GM18873 (cell line): ENCODE measurements around the gene SLC37A1.
"Not testable (repeated sequence)": the region's sequence is repeated elsewhere in the genome, so short reads cannot be mapped to it uniquely, and the experiment has no call there.

ENCODE experiments used
- ATAC-seq: cut with Tn5 transposase; IDR thresholded peaks from one replicate; pipeline ENCODE4 v1.9.1; 2021; ENCODE audit warnings: mild to moderate bottlenecking, moderate library complexity, moderate number of reproducible peaks; ENCODE audit not compliant: unreplicated experiment, low FRiP score

Gene SLC37A1

GRCh38 chr21:42627527-42628289, 114.1 kb downstream of the SLC37A1 start:
- ATAC-seq: no peak

GRCh38 chr21:42628466-42629061, 114.9 kb downstream of the SLC37A1 start:
- ATAC-seq: not testable (repeated sequence)

GRCh38 chr21:42629933-42630589, 116.4 kb downstream of the SLC37A1 start:
- no peak for ATAC-seq

GRCh38 chr21:42630626-42631025, 117.0 kb downstream of the SLC37A1 start:
- ATAC-seq: no peak
